K562 (cell line): Measurements from ENCODE around the gene CPNE2.

ENCODE experiments used
- CREBBP ChIP-seq: IDR thresholded peaks from one replicate; pipeline ENCODE4 v1.6.1; 2012; ENCODE audit warnings: low read depth, mild to moderate bottlenecking, control low read depth, inconsistent platforms, low read length
- CREM ChIP-seq: IDR thresholded peaks from 2 replicates; pipeline ENCODE4 v1.6.1; 2014; ENCODE audit warnings: antibody characterized with exemption, low read depth
- CTCF ChIP-seq, 3 experiments: IDR thresholded peaks in 2 of 3; conservative IDR thresholded peaks in 1 of 3; 2 replicates each; pipeline ENCODE4 v1.5.1; 2011 to 2012; ENCODE audit warnings: low read length in 3 of 3, mild to moderate bottlenecking in 3 of 3, control low read depth in 2 of 3, improper control_type of control experiment in 1 of 3, inconsistent platforms in 1 of 3, low read depth in 1 of 3, mixed read lengths in 1 of 3, moderate library complexity in 1 of 3; ENCODE audit not compliant: insufficient read depth in 2 of 3
- EZH2 ChIP-seq: IDR thresholded peaks from 2 replicates; pipeline ENCODE4 v1.6.1; 2012; ENCODE audit warnings: low read depth, mild to moderate bottlenecking, inconsistent platforms, low read length, borderline replicate concordance
- FOXJ2 ChIP-seq: fragments of 200-800 bp; sonication (Bioruptor generic); IDR thresholded peaks from 2 replicates; pipeline ENCODE4 v1.6.1; 2016; ENCODE audit warnings: missing genetic modification characterization, missing compliant biosample characterization
- RAD21 ChIP-seq, 2 experiments: fragments of 250-450 bp in 1 of 2; fragments of 450-650 bp in 1 of 2; sonication (Bioruptor Pico) in 1 of 2; formaldehyde crosslinking in 1 of 2; IDR thresholded peaks in 1 of 2; conservative IDR thresholded peaks in 1 of 2; 2 replicates each; pipeline versions ENCODE4 v1.4.0 to v1.8.0; 2020 to 2022; ENCODE audit warnings: mild to moderate bottlenecking in 2 of 2, moderate library complexity in 1 of 2
- RBM15 ChIP-seq: fragments of 200-400 bp; formaldehyde crosslinking; IDR thresholded peaks from 2 replicates; pipeline ENCODE4 v1.6.1; 2018; ENCODE audit warnings: mild to moderate bottlenecking, low read length, moderate library complexity; ENCODE audit not compliant: insufficient read depth
- STAG1 ChIP-seq: sonication (generic); formaldehyde crosslinking; IDR thresholded peaks from 2 replicates; pipeline ENCODE4 v1.5.0; 2020; ENCODE audit warnings: missing genetic modification reagents, borderline replicate concordance
- TCF7 ChIP-seq: sonication (generic); IDR thresholded peaks from 2 replicates; pipeline ENCODE4 v1.6.1; 2016; ENCODE audit warnings: antibody characterized with exemption, borderline replicate concordance
- TCF7L2 ChIP-seq: fragments of 150-350 bp; IDR thresholded peaks from 2 replicates; pipeline ENCODE4 v1.6.1; 2016; ENCODE audit warnings: low read depth, mild to moderate bottlenecking, low read length, moderate library complexity
- ZHX1 ChIP-seq: fragments of 150-350 bp; conservative IDR thresholded peaks from 2 replicates; pipeline ENCODE4 v1.6.1; 2014; ENCODE audit warnings: low read length
- ZNF146 ChIP-seq: IDR thresholded peaks from one replicate; pipeline ENCODE4 v1.6.1; 2018; ENCODE audit warnings: missing compliant biosample characterization; ENCODE audit not compliant: unreplicated experiment
- TF ChIP-seq, protein P1 (sequence below): fragments of 250-450 bp; sonication (Bioruptor Pico); IDR thresholded peaks from 2 replicates; pipeline ENCODE4 v1.4.0; 2020
- TF ChIP-seq, protein P2 (sequence below): sonication (generic); formaldehyde crosslinking; IDR thresholded peaks from 2 replicates; pipeline ENCODE4 v1.9.0; 2022; ENCODE audit warnings: mild to moderate bottlenecking, missing genetic modification reagents

DNA sequence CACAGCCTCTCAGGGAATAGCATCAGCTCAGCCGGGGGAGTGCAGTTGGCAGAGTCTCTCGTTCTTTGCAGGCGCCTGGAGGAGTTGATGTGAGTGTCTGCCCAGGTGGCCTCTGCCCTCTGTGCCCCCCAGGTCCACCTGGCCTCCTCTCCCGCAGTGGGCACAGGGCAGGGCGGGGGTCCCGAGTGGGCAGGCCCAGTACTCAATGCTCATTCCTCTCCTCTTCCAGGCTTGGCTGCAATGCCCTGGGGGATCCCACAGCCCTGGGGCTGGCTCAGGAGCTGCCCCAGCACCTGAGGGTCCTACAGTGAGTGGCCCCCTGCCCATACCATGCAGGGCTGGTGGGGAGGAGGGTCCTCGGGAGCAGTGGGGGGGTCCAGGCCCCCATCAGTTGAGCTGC is 14.7 kb upstream of the CPNE2 start:
- no peak for TF ChIP-seq CTCF (IDR thresholded peaks at IDR 0.05 in 2 of 3, conservative IDR thresholded peaks at IDR 0.05 in 1 of 3; ENCODE audit: insufficient read depth in 2 of 3, low read depth in 1 of 3, low read length in 3 of 3)
- TF ChIP-seq CREBBP = no peak
- TF ChIP-seq, protein P1, sequence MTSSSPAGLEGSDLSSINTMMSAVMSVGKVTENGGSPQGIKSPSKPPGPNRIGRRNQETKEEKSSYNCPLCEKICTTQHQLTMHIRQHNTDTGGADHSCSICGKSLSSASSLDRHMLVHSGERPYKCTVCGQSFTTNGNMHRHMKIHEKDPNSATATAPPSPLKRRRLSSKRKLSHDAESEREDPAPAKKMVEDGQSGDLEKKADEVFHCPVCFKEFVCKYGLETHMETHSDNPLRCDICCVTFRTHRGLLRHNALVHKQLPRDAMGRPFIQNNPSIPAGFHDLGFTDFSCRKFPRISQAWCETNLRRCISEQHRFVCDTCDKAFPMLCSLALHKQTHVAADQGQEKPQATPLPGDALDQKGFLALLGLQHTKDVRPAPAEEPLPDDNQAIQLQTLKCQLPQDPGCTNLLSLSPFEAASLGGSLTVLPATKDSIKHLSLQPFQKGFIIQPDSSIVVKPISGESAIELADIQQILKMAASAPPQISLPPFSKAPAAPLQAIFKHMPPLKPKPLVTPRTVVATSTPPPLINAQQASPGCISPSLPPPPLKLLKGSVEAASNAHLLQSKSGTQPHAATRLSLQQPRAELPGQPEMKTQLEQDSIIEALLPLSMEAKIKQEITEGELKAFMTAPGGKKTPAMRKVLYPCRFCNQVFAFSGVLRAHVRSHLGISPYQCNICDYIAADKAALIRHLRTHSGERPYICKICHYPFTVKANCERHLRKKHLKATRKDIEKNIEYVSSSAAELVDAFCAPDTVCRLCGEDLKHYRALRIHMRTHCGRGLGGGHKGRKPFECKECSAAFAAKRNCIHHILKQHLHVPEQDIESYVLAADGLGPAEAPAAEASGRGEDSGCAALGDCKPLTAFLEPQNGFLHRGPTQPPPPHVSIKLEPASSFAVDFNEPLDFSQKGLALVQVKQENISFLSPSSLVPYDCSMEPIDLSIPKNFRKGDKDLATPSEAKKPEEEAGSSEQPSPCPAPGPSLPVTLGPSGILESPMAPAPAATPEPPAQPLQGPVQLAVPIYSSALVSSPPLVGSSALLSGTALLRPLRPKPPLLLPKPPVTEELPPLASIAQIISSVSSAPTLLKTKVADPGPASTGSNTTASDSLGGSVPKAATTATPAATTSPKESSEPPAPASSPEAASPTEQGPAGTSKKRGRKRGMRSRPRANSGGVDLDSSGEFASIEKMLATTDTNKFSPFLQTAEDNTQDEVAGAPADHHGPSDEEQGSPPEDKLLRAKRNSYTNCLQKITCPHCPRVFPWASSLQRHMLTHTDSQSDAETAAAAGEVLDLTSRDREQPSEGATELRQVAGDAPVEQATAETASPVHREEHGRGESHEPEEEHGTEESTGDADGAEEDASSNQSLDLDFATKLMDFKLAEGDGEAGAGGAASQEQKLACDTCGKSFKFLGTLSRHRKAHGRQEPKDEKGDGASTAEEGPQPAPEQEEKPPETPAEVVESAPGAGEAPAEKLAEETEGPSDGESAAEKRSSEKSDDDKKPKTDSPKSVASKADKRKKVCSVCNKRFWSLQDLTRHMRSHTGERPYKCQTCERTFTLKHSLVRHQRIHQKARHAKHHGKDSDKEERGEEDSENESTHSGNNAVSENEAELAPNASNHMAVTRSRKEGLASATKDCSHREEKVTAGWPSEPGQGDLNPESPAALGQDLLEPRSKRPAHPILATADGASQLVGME (CRISPR knock-in tag) = no peak
- no peak for TF ChIP-seq CREM
- no peak for TF ChIP-seq STAG1 (CRISPR knock-in tag)
- TF ChIP-seq TCF7L2 = no peak
- no peak for TF ChIP-seq FOXJ2 (tag)
- TF ChIP-seq ZHX1 = no peak
- no peak for TF ChIP-seq RAD21 (CRISPR knock-in tag; conservative IDR thresholded peaks at IDR 0.05 in 1 of 2, IDR thresholded peaks at IDR 0.05 in 1 of 2)
- TF ChIP-seq, protein P2, sequence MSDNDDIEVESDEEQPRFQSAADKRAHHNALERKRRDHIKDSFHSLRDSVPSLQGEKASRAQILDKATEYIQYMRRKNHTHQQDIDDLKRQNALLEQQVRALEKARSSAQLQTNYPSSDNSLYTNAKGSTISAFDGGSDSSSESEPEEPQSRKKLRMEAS (CRISPR knock-in tag) = no peak
- no peak for TF ChIP-seq EZH2
- no peak for TF ChIP-seq TCF7
- TF ChIP-seq ZNF146 (CRISPR knock-in tag) = no peak
- TF ChIP-seq RBM15 = no peak
